IPS-15b (cell line): ENCODE measurements around the gene SPIB.

ENCODE experiments used
- H3K27me3 ChIP-seq: one replicate; pipeline ENCODE4 v1.6.1; 2013; ENCODE audit warnings: low read length; ENCODE audit not compliant: control insufficient read depth, insufficient read depth
- H3K36me3 ChIP-seq: one replicate; pipeline ENCODE4 v1.6.1; 2013; ENCODE audit warnings: low read length; ENCODE audit not compliant: control insufficient read depth, insufficient read depth
- H3K4me1 ChIP-seq: one replicate; pipeline ENCODE4 v1.6.1; 2013; ENCODE audit warnings: mild to moderate bottlenecking, low read length; ENCODE audit not compliant: control insufficient read depth, insufficient read depth
- H3K4me3 ChIP-seq: one replicate; pipeline ENCODE4 v1.5.1; 2013; ENCODE audit warnings: low read depth, low read length
- H3K9ac ChIP-seq: one replicate; pipeline ENCODE4 v1.6.1; 2013; ENCODE audit warnings: low read depth, mild to moderate bottlenecking, low read length
- H3K9me3 ChIP-seq: one replicate; pipeline ENCODE4 v1.6.1; 2013; ENCODE audit warnings: mild to moderate bottlenecking, low read length; ENCODE audit not compliant: control insufficient read depth, insufficient read depth

Gene SPIB

GRCh38 chr19:50480281-50481111 lies 61.8 kb downstream of the SPIB start:
- Histone ChIP-seq H3K9ac (no peak overlapping the region), H3K4me1 (no peaks in the 10 kb centered on the region), H3K27me3 (no peaks in the 10 kb centered on the region), H3K36me3 (peaks cover 38% of the 10 kb centered on the region), H3K9me3 (peaks cover 5% of the 10 kb centered on the region), H3K4me3 (no peak overlapping the region)
